Mesodermal cell (in vitro differentiated cells): ENCODE data around the gene FAR1.

ENCODE experiments used
- H3K27ac ChIP-seq: 2 replicates; pipeline ENCODE4 v1.7.0; 2013; ENCODE audit warnings: mild to moderate bottlenecking, low read depth, low read length, moderate library complexity; ENCODE audit not compliant: severe bottlenecking
- H3K36me3 ChIP-seq: 2 replicates; pipeline ENCODE4 v1.7.1; 2013; ENCODE audit warnings: mild to moderate bottlenecking, low read length, moderate library complexity; ENCODE audit not compliant: control insufficient read depth, insufficient read depth
- H3K4me1 ChIP-seq: one replicate; pipeline ENCODE4 v1.7.1; 2013; ENCODE audit warnings: mild to moderate bottlenecking, low read length; ENCODE audit not compliant: insufficient read depth, control insufficient read depth, poor library complexity, severe bottlenecking
- H3K4me3 ChIP-seq: 2 replicates; pipeline ENCODE4 v1.7.0; 2013; ENCODE audit warnings: low read length, control low read depth, mild to moderate bottlenecking; ENCODE audit not compliant: insufficient read depth, poor library complexity, severe bottlenecking; ENCODE audit errors: extremely low read depth
- H3K9me3 ChIP-seq: 2 replicates; pipeline ENCODE4 v1.7.1; 2013; ENCODE audit warnings: mild to moderate bottlenecking, low read length, moderate library complexity; ENCODE audit not compliant: control insufficient read depth
- WGBS, 2 experiments: methylation state at CpG; one replicate each; pipeline ENCODE4 v1.1.5; 2013; ENCODE audit warnings: missing lambda C conversion rate in 2 of 2; ENCODE audit not compliant: insufficient coverage in 2 of 2; 5-methylcytosine and 5-hydroxymethylcytosine counted together

FAR1 gene

GRCh38 chr11:13777341-13777985 lies 109.0 kb downstream of the FAR1 start:
- no peaks in the 10 kb centered on the region for H3K36me3 ChIP-seq
- H3K27ac ChIP-seq: no peak overlapping the region
- no peak overlapping the region for H3K4me3 ChIP-seq
- 0 to 2% methylated on average over 3 to 6 of the region's 7 CpGs for WGBS, 2 experiments
- H3K4me1 ChIP-seq: peaks cover 7% of the 10 kb centered on the region
- H3K9me3 ChIP-seq: peaks cover 3% of the 10 kb centered on the region

GRCh38 chr11:13778345-13778744 lies 109.9 kb downstream of the FAR1 start:
- Histone ChIP-seq H3K4me1 (peaks cover 7% of the 10 kb centered on the region), H3K4me3 (no peak overlapping the region), H3K36me3 (no peaks in the 10 kb centered on the region), H3K9me3 (peaks cover 3% of the 10 kb centered on the region), H3K27ac (no peak overlapping the region)
- WGBS, 2 experiments: 100% methylated on average over 1 of the region's 1 CpG; no CpG with 5 or more reads in 1 of the 2 experiments

DNA sequence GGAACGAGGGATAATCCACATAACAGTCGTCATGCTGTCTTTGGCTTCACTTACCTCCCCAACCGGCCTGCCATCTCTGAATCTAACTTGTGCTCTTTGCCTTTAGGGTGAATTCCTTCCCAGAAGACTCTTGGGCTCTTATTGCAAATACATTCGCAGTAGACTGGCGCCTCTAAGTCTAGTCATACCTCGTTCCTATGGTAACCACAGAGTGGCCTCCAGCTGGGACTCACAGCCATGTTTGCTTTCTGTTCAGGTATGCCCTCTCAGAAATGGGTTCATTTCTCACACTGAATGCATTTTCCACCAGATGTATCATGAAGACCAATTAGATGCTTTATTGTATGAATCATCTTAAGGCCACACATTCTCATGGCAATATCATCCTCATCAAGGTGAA lies 112.7 kb downstream of the FAR1 start:
- H3K4me1 ChIP-seq: peaks cover 3% of the 10 kb centered on the region
- no peaks in the 10 kb centered on the region for H3K9me3 ChIP-seq
- WGBS, 2 experiments: 79 to 86% methylated on average over 5 to 6 of the region's 6 CpGs
- no peaks in the 10 kb centered on the region for H3K36me3 ChIP-seq
- no peak overlapping the region for H3K27ac ChIP-seq
- no peak overlapping the region for H3K4me3 ChIP-seq
